Immature natural killer cell (primary cell): Measurements from ENCODE around the gene ADAM33. TPM values are rescaled to one million over a fixed set of nuclear protein-coding genes. Genes with fewer than 3 reads are reported as not detected.

Experiments used
- DNase-seq, 3 donors: peaks; one replicate each; pipeline ENCODE4 v3.0.0; 2022; ENCODE audit warnings: mixed read lengths in 1 of 3
- H3K27ac Mint-ChIP-seq, 6 donors: one replicate each; pipeline ENCODE4 v1.8.0; 2020; ENCODE audit warnings: mixed read lengths in 6 of 6, mild to moderate bottlenecking in 5 of 6, inconsistent platforms in 4 of 6, moderate library complexity in 3 of 6
- H3K27me3 Mint-ChIP-seq, 3 donors: one replicate each; pipeline ENCODE4 v1.8.0; 2020 to 2021; ENCODE audit warnings: low read depth in 3 of 3, mild to moderate bottlenecking in 3 of 3, mixed read lengths in 3 of 3, moderate library complexity in 3 of 3, inconsistent platforms in 1 of 3
- H3K36me3 Mint-ChIP-seq, 3 donors: one replicate each; pipeline ENCODE4 v1.8.0; 2020; ENCODE audit warnings: mixed read lengths in 3 of 3, inconsistent platforms in 2 of 3, mild to moderate bottlenecking in 2 of 3
- H3K4me1 Mint-ChIP-seq, 2 donors: one replicate each; pipeline ENCODE4 v1.8.0; 2020; ENCODE audit warnings: inconsistent platforms in 2 of 2, mild to moderate bottlenecking in 2 of 2, mixed read lengths in 2 of 2, moderate library complexity in 1 of 2
- H3K4me3 Mint-ChIP-seq, 5 donors: one replicate each; pipeline ENCODE4 v1.8.0; 2020; ENCODE audit warnings: mild to moderate bottlenecking in 5 of 5, mixed read lengths in 5 of 5, inconsistent platforms in 3 of 5, moderate library complexity in 3 of 5
- H3K9me3 Mint-ChIP-seq, 6 donors: one replicate each; pipeline ENCODE4 v1.8.0; 2020; ENCODE audit warnings: mild to moderate bottlenecking in 6 of 6, mixed read lengths in 6 of 6, inconsistent platforms in 4 of 6, moderate library complexity in 3 of 6
- polyA plus RNA-seq, 3 donors: library from polyadenylated mRNA; unstranded; fragments of 300-500 nt; fragmentation: Illumina TruSeq; gene quantifications; one replicate each; pipeline ENCODE4 v1.2.3, GENCODE V29; 2021

Gene ADAM33
- polyA plus RNA-seq = not detected

GRCh38 chr20:3681931-3682781, at the start of gene ADAM33:
Gene ADAM33 (minus strand): TSS chr20:3682010. CDS start chr20:3682004, 6 bp downstream.
- Mint-ChIP-seq H3K27ac (no peak within 1 kb of the TSS), H3K4me1 (no peaks in the 10 kb centered on the region), H3K36me3 (no peaks in the 10 kb centered on the region), H3K9me3 (no peaks in the 10 kb centered on the region), H3K27me3 (peaks cover 3 to 16% (median 15%) of the 10 kb centered on the region in 3 donors), H3K4me3 (peak within 1 kb of the TSS in 1 of 5 donors; percentile 5)
- no peak for DNase-seq

- no peaks in the 10 kb centered on the region for H3K9me3 Mint-ChIP-seq
- peak overlapping the region in 1 of 6 donors; percentile 41 for H3K27ac Mint-ChIP-seq
- DNase-seq = no peak
- peaks cover 0 to 4% (median 0%) of the 10 kb centered on the region in 3 donors for H3K36me3 Mint-ChIP-seq
- peak overlapping the region in 1 of 5 donors; percentile 40 for H3K4me3 Mint-ChIP-seq
- peaks cover 12 to 19% (median 15%) of the 10 kb centered on the region in 3 donors for H3K27me3 Mint-ChIP-seq
- no peaks in the 10 kb centered on the region for H3K4me1 Mint-ChIP-seq
Observed at GRCh38 chr20:3730803-3731672, 49.2 kb upstream of the ADAM33 start.

- Mint-ChIP-seq H3K36me3 (peaks cover 0 to 4% (median 0%) of the 10 kb centered on the region in 3 donors), H3K27me3 (peaks cover 12 to 19% (median 18%) of the 10 kb centered on the region in 3 donors), H3K9me3 (no peaks in the 10 kb centered on the region), H3K27ac (no peak overlapping the region), H3K4me1 (no peaks in the 10 kb centered on the region), H3K4me3 (peak overlapping the region in 1 of 5 donors; percentile 11)
- DNase-seq = no peak
Observed at GRCh38 chr20:3729811-3730540, 48.2 kb upstream of the ADAM33 start.

GRCh38 chr20:3729378-3729777, 47.6 kb upstream of the ADAM33 start:
- Mint-ChIP-seq H3K4me3 (no peak overlapping the region), H3K36me3 (peaks cover 0 to 4% (median 0%) of the 10 kb centered on the region in 3 donors), H3K9me3 (no peaks in the 10 kb centered on the region), H3K27ac (no peak overlapping the region), H3K4me1 (no peaks in the 10 kb centered on the region), H3K27me3 (peaks cover 11 to 19% (median 16%) of the 10 kb centered on the region in 3 donors)
- DNase-seq = no peak

GRCh38 chr20:3728876-3729275, 47.1 kb upstream of the ADAM33 start:
- Mint-ChIP-seq H3K27ac (no peak overlapping the region), H3K4me3 (no peak overlapping the region), H3K36me3 (peaks cover 0 to 4% (median 0%) of the 10 kb centered on the region in 3 donors), H3K4me1 (no peaks in the 10 kb centered on the region), H3K27me3 (peaks cover 13 to 19% (median 16%) of the 10 kb centered on the region in 3 donors), H3K9me3 (no peaks in the 10 kb centered on the region)
- no peak for DNase-seq

GRCh38 chr20:3728354-3728753, 46.5 kb upstream of the ADAM33 start:
- H3K4me1 Mint-ChIP-seq = no peaks in the 10 kb centered on the region
- H3K27ac Mint-ChIP-seq = no peak overlapping the region
- peaks cover 0 to 4% (median 0%) of the 10 kb centered on the region in 3 donors for H3K36me3 Mint-ChIP-seq
- no peaks in the 10 kb centered on the region for H3K9me3 Mint-ChIP-seq
- peaks cover 12 to 16% (median 16%) of the 10 kb centered on the region in 3 donors for H3K27me3 Mint-ChIP-seq
- H3K4me3 Mint-ChIP-seq = no peak overlapping the region
- DNase-seq = no peak

- Mint-ChIP-seq H3K9me3 (no peaks in the 10 kb centered on the region), H3K27me3 (peaks cover 12 to 16% (median 13%) of the 10 kb centered on the region in 3 donors), H3K4me1 (no peaks in the 10 kb centered on the region), H3K36me3 (peaks cover 0 to 4% (median 0%) of the 10 kb centered on the region in 3 donors), H3K4me3 (no peak overlapping the region), H3K27ac (no peak overlapping the region)
- DNase-seq = no peak
Observed at GRCh38 chr20:3727401-3728021, 45.7 kb upstream of the ADAM33 start.

GRCh38 chr20:3724356-3724755, 42.5 kb upstream of the ADAM33 start:
- Mint-ChIP-seq H3K4me1 (peaks cover 0 to 4% of the 10 kb centered on the region in 2 donors), H3K27me3 (peaks cover 4 to 16% (median 15%) of the 10 kb centered on the region in 3 donors), H3K36me3 (no peaks in the 10 kb centered on the region), H3K9me3 (no peaks in the 10 kb centered on the region), H3K27ac (no peak overlapping the region), H3K4me3 (no peak overlapping the region)
- DNase-seq = no peak

- Mint-ChIP-seq H3K27ac (no peak overlapping the region), H3K4me3 (no peak overlapping the region), H3K27me3 (peaks cover 6 to 15% (median 15%) of the 10 kb centered on the region in 3 donors), H3K36me3 (no peaks in the 10 kb centered on the region), H3K9me3 (no peaks in the 10 kb centered on the region), H3K4me1 (peaks cover 0 to 4% of the 10 kb centered on the region in 2 donors)
- no peak for DNase-seq
Observed at GRCh38 chr20:3723284-3723683, 41.5 kb upstream of the ADAM33 start.

GRCh38 chr20:3721912-3722311, 40.1 kb upstream of the ADAM33 start:
- no peak overlapping the region for H3K27ac Mint-ChIP-seq
- peaks cover 6 to 18% (median 7%) of the 10 kb centered on the region in 3 donors for H3K27me3 Mint-ChIP-seq
- H3K9me3 Mint-ChIP-seq = no peaks in the 10 kb centered on the region
- H3K36me3 Mint-ChIP-seq = no peaks in the 10 kb centered on the region
- no peak for DNase-seq
- no peak overlapping the region for H3K4me3 Mint-ChIP-seq
- peaks cover 0 to 4% of the 10 kb centered on the region in 2 donors for H3K4me1 Mint-ChIP-seq

- Mint-ChIP-seq H3K27ac (no peak overlapping the region), H3K36me3 (no peaks in the 10 kb centered on the region), H3K4me1 (peaks cover 0 to 4% of the 10 kb centered on the region in 2 donors), H3K27me3 (peaks cover 5 to 14% (median 7%) of the 10 kb centered on the region in 3 donors), H3K9me3 (no peaks in the 10 kb centered on the region), H3K4me3 (no peak overlapping the region)
- DNase-seq = no peak
Observed at GRCh38 chr20:3720626-3721025, 38.8 kb upstream of the ADAM33 start.

- H3K27ac Mint-ChIP-seq = no peak overlapping the region
- H3K9me3 Mint-ChIP-seq = no peaks in the 10 kb centered on the region
- peaks cover 5 to 14% (median 7%) of the 10 kb centered on the region in 3 donors for H3K27me3 Mint-ChIP-seq
- H3K4me1 Mint-ChIP-seq = peaks cover 0 to 4% of the 10 kb centered on the region in 2 donors
- H3K36me3 Mint-ChIP-seq = no peaks in the 10 kb centered on the region
- no peak overlapping the region for H3K4me3 Mint-ChIP-seq
- DNase-seq = no peak
Observed at GRCh38 chr20:3720068-3720467, 38.3 kb upstream of the ADAM33 start.

- Mint-ChIP-seq H3K4me3 (no peak overlapping the region), H3K36me3 (no peaks in the 10 kb centered on the region), H3K27me3 (peaks cover 4 to 14% (median 7%) of the 10 kb centered on the region in 3 donors), H3K9me3 (no peaks in the 10 kb centered on the region), H3K4me1 (peaks cover 0 to 4% of the 10 kb centered on the region in 2 donors), H3K27ac (no peak overlapping the region)
- DNase-seq = no peak
Observed at GRCh38 chr20:3719046-3719445, 37.2 kb upstream of the ADAM33 start.
